Spleen (tissue), 3 donors: Measurements from ENCODE around the gene TOM1L2.

Source experiments
- POLR2A ChIP-seq, 3 donors: fragments of 450-650 bp; IDR thresholded peaks; one replicate each; pipeline ENCODE4 v1.5.1; 2017; ENCODE audit warnings: antibody characterized with exemption in 3 of 3, mild to moderate bottlenecking in 1 of 3
- POLR2AphosphoS5 ChIP-seq, 3 donors: sonication (generic); formaldehyde crosslinking; IDR thresholded peaks; one replicate each; pipeline ENCODE4 v1.5.1; 2017; ENCODE audit warnings: antibody characterized with exemption in 3 of 3

- TF ChIP-seq POLR2AphosphoS5 (IDR thresholded peaks at IDR 0.05) (no peak), POLR2A (IDR thresholded peaks at IDR 0.05) (no peak)
These were observed 140.8 kb downstream of the TOM1L2 start for GRCh38 chr17:17831208-17832031.
